GM20000 (cell line): ENCODE data around the gene MRPL34.

Experiments used
- DNase-seq: peaks from one replicate; pipeline ENCODE4 v3.0.0; 2012; ENCODE audit warnings: low spot score
- CTCF ChIP-seq: IDR thresholded peaks from 2 replicates; pipeline ENCODE4 v1.5.1; 2012; ENCODE audit warnings: mild to moderate bottlenecking, control low read depth; ENCODE audit errors: extremely low read depth, missing control alignments

MRPL34 gene

DNA sequence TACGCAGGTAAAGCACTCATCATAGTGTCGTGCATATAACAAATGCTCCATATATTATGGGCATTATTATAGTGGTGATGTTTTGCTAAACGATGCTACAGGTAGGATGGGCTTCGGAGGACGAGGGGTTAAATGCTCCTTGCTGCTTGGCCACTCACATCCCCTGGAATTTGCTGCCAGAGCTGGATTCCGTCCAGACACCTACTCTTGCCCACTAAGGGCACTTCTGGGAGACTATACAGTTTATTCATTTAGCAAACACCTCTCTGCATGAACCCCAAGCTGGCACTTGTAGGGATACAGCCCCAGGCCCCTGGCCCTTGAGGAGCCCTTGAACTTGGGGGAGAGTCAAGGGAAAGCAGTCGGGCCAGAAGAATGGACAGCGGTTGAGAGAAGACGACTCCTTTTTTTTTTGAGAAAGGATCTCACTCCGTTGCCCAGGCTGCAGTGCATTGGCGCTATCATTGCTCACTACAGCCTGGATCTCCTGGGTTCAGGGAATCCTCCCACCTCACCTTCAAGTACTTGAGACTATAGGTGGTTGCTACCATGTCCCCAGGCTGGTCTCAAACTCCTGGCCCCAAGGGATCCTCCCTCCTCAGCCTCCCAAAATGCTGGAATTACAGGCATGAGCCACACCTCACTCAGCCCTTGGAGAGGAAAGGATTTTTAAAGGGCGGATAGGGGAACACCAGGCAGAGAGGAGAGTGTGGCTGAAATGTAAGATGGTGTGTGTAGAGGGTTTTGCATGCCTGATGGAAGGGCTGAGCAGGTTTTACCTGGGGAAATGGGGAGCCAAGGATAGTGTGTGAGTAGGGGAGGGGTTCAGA, 1.1 kb upstream of the MRPL34 start:
- no peak for DNase-seq
- no peak for TF ChIP-seq CTCF

GRCh38 chr19:17305216-17305516, 506 bp upstream of the MRPL34 start:
- TF ChIP-seq CTCF: no peak
- no peak for DNase-seq

- no peak for TF ChIP-seq CTCF
- DNase-seq: no peak
Observed at GRCh38 chr19:17306285-17306714, 628 bp downstream of the MRPL34 start.

GRCh38 chr19:17307876-17308377, 2.3 kb downstream of the MRPL34 start:
- no peak for TF ChIP-seq CTCF

GRCh38 chr19:17309198-17309964, 3.7 kb downstream of the MRPL34 start, which contains the start of gene DDA1:
DDA1 (plus strand) TSS chr19:17309563; CDS start chr19:17309655, 92 bp downstream.
- peak; percentile 97 for DNase-seq
- no peak for TF ChIP-seq CTCF

More at GRCh38 chr19:17307876-17308377, 2.3 kb downstream of the MRPL34 start:
- no peak for DNase-seq

- no peak for DNase-seq
- TF ChIP-seq CTCF: no peak
Observed at GRCh38 chr19:17309965-17310461, 4.3 kb downstream of the MRPL34 start.
